Activated B cell treated with CpG ODN at 0.5 μM for 24 hours (primary cell): ENCODE data around the gene LSR. TPM values are rescaled to one million over a fixed set of nuclear protein-coding genes. Genes with fewer than 3 reads are reported as not detected.
"Not testable (repeated sequence)": the region's sequence is repeated elsewhere in the genome, so short reads cannot be mapped to it uniquely, and the experiment has no call there.

Source experiments
- ATAC-seq: fragments of 200-7000 bp; cut with Tn5 transposase; one replicate; pipeline ENCODE4 v1.10.0; 2021; ENCODE audit warnings: low read depth, mild to moderate bottlenecking, moderate library complexity
- CTCF ChIA-PET: fragments of 350-600 bp; sonication (Branson Sonifier 250); formaldehyde crosslinking; loops from one replicate; lab custom pipeline; 2021; ENCODE audit warnings: antibody characterized with exemption; lab: Charles Lee
- POLR2A ChIA-PET: fragments of 350-600 bp; sonication (Branson Sonifier 250); formaldehyde crosslinking; loops from one replicate; lab custom pipeline; 2021; ENCODE audit warnings: antibody characterized with exemption; lab: Charles Lee
- DNase-seq: peaks from one replicate; pipeline ENCODE4 v3.0.0; 2022
- H3K27ac Mint-ChIP-seq: one replicate; pipeline ENCODE4 v1.8.0; 2020; ENCODE audit warnings: mixed read lengths
- H3K27me3 Mint-ChIP-seq: one replicate; pipeline ENCODE4 v1.8.0; 2021; ENCODE audit warnings: mixed read lengths
- H3K36me3 Mint-ChIP-seq: one replicate; pipeline ENCODE4 v1.8.0; 2021; ENCODE audit warnings: low read depth, mixed read lengths
- H3K4me1 Mint-ChIP-seq: one replicate; pipeline ENCODE4 v1.8.0; 2021; ENCODE audit warnings: mixed read lengths
- H3K4me3 Mint-ChIP-seq: one replicate; pipeline ENCODE4 v1.8.0; 2020; ENCODE audit warnings: mild to moderate bottlenecking, mixed read lengths
- H3K9me3 Mint-ChIP-seq: one replicate; pipeline ENCODE4 v1.8.0; 2020; ENCODE audit warnings: mixed read lengths
- CTCF ChIP-seq: fragments of 200-600 bp; IDR thresholded peaks from one replicate; pipeline ENCODE4 v1.8.0; 2022; ENCODE audit warnings: antibody characterized with exemption, mild to moderate bottlenecking
- intact Hi-C: fragments of 100-400 bp; cut with micrococcal nuclease; formaldehyde crosslinking; loops from one replicate; pipeline ENCODE4 v1.15.1; 2024
- total RNA-seq: library from RNA; stranded (reverse); gene quantifications from 2 replicates; pipeline ENCODE4 v1.2.3, GENCODE V29; 2022

The LSR gene
- total RNA-seq, 1 donor from 2014 or later = 18.0 TPM

GRCh38 chr19:35285095-35285449 is 36.3 kb downstream of the LSR start:
- H3K4me3 Mint-ChIP-seq = no peak overlapping the region
- CTCF ChIA-PET = no interaction called here

GRCh38 chr19:35285465-35285864 is 36.7 kb downstream of the LSR start:
- POLR2A ChIA-PET = interaction anchor here (0.7 to 1.2 kb wide), 5 partner anchors 10 to 1897 kb away, joined by 3 to 7 read pairs (median 3); no protein-coding TSS in a partner anchor
- intact Hi-C loops, ATAC-seq, H3K27ac Mint-ChIP-seq, H3K27me3 Mint-ChIP-seq, DNase-seq, H3K36me3 Mint-ChIP-seq, H3K9me3 Mint-ChIP-seq, H3K4me3 Mint-ChIP-seq, CTCF ChIA-PET: not testable (repeated sequence)
- H3K4me1 Mint-ChIP-seq = peaks cover 39% of the 10 kb centered on the region

More at GRCh38 chr19:35285095-35285449, 36.3 kb downstream of the LSR start:
- Mint-ChIP-seq H3K27ac (no peak overlapping the region), H3K4me1 (peaks cover 43% of the 10 kb centered on the region), H3K36me3 (peaks cover 4% of the 10 kb centered on the region), H3K27me3 (no peaks in the 10 kb centered on the region), H3K9me3 (no peaks in the 10 kb centered on the region)
- intact Hi-C loops = no loop called here
- TF ChIP-seq CTCF = no peak
- ATAC-seq = no peak
- POLR2A ChIA-PET = interaction anchor here (0.7 to 1.7 kb wide), 4 partner anchors 21 to 62 kb away, joined by 3 to 6 read pairs (median 4); partner anchors contain the start of gene FFAR1
- DNase-seq = no peak

- CTCF ChIA-PET, ATAC-seq, DNase-seq, H3K27me3 Mint-ChIP-seq, H3K9me3 Mint-ChIP-seq, H3K4me3 Mint-ChIP-seq, H3K36me3 Mint-ChIP-seq, intact Hi-C loops: not testable (repeated sequence)
- POLR2A ChIA-PET = interaction anchor here (0.7 to 0.8 kb wide), 4 partner anchors 10 to 1897 kb away, joined by 3 to 7 read pairs (median 6); no protein-coding TSS in a partner anchor
- Mint-ChIP-seq H3K4me1 (peaks cover 33% of the 10 kb centered on the region), H3K27ac (peak overlapping the region; percentile 4)
Observed at GRCh38 chr19:35286101-35286500, 37.3 kb downstream of the LSR start.

GRCh38 chr19:35287713-35288112 is 38.9 kb downstream of the LSR start:
- Mint-ChIP-seq H3K27ac (no peak overlapping the region), H3K36me3 (no peaks in the 10 kb centered on the region), H3K27me3 (no peaks in the 10 kb centered on the region), H3K9me3 (no peaks in the 10 kb centered on the region), H3K4me3 (no peak overlapping the region), H3K4me1 (peaks cover 28% of the 10 kb centered on the region)
- ChIA-PET POLR2A (interaction anchor here (0.6 to 0.9 kb wide), 3 partner anchors 9 to 53 kb away, joined by 3 to 8 read pairs (median 4); no protein-coding TSS in a partner anchor), CTCF (no interaction called here)
- ATAC-seq (no peak), DNase-seq (no peak)
- no peak for TF ChIP-seq CTCF
- intact Hi-C loops = no loop called here

GRCh38 chr19:35288331-35288730 is 39.5 kb downstream of the LSR start:
- no peaks in the 10 kb centered on the region for H3K27me3 Mint-ChIP-seq
- CTCF ChIA-PET = no interaction called here
- H3K4me3 Mint-ChIP-seq = no peak overlapping the region
- H3K4me1 Mint-ChIP-seq = peaks cover 27% of the 10 kb centered on the region
- H3K9me3 Mint-ChIP-seq = no peaks in the 10 kb centered on the region
- intact Hi-C loops = no loop called here
- no peak overlapping the region for H3K27ac Mint-ChIP-seq
- POLR2A ChIA-PET = interaction anchor here (0.6 to 0.9 kb wide), 2 partner anchors 9 to 13 kb away, joined by 3 to 8 read pairs; no protein-coding TSS in a partner anchor
- H3K36me3 Mint-ChIP-seq = no peaks in the 10 kb centered on the region
- ATAC-seq (no peak), DNase-seq (no peak)
- no peak for TF ChIP-seq CTCF

- intact Hi-C loops = no loop called here
- no peak overlapping the region for H3K4me3 Mint-ChIP-seq
- H3K4me1 Mint-ChIP-seq = peaks cover 25% of the 10 kb centered on the region
- no peaks in the 10 kb centered on the region for H3K36me3 Mint-ChIP-seq
- H3K27me3 Mint-ChIP-seq = no peaks in the 10 kb centered on the region
- no peak for TF ChIP-seq CTCF
- no peak overlapping the region for H3K27ac Mint-ChIP-seq
- ATAC-seq = no peak
- H3K9me3 Mint-ChIP-seq = no peaks in the 10 kb centered on the region
- no peak for DNase-seq
- ChIA-PET CTCF (no interaction called here), POLR2A (no interaction called here)
Observed at GRCh38 chr19:35288906-35289305, 40.1 kb downstream of the LSR start.
